Kidney glomerular epithelial cell (primary cell): ENCODE results near the gene PSTPIP1.

Experiments used
- DNase-seq: peaks from one replicate; lab custom pipeline; 2025; lab: John Stamatoyannopoulos, UW

PSTPIP1 gene

DNA sequence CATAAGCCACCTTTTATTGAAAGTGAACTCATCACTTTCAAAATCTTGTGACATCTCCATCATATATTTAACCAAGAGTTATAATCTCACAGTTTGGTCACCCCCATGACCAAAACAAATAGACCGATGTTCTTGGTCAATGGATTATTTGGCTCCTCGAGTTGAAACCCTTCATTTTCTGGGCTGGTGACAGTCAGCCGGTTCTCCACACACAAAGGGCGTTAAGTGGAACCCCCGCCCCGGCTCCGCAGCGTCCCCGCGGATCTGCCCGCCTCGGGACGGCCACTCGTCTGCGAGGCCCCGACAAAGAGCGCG is 75.2 kb downstream of the PSTPIP1 start:
- DNase-seq: no peak

DNA sequence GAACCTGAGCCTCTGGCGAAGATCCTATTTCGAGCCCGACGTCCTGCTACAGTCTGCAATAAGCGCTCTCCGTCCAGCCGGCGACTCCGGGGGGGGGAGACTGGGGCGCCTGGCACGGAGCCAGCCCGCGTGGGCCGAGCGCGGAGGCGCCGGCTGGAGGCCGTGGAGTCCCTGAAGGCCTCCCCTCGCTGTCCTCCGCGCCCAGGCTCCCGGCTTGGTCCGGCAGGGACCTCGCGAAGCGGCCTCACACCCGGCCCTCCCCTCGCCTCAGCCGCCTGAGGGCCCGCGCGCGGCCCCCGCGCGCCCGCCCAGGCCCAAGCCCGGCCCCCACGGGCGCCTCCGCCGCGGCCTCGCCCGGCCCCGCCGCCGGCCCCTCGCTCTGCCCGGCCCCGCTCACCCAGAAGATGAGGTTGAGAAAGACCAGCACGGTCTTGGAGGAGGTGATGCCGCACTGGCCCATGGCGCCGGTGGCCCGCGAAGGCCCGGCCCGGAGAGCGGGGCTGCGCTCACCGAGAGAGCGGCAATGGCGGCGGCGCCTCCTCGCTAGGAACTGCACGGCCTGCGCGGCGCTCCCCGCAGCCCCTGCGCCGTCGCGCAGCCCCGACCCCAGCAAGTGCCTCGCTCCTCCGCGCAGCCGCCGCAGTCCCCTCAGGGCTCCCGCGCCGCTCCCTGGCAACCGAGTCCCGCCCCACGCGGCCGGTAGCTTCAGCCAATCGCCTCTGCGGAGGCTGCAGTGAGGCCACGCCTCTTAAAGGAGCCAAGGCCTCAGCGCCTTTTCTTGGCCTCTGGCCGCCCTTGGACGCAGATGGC is 75.8 kb downstream of the PSTPIP1 start, which contains the start of gene TSPAN3:
TSS of gene TSPAN3 (minus strand) at position 615 of the 810 bp plus-strand sequence. CDS start at position 460, 155 bp downstream.
- DNase-seq: peak; percentile 86

GRCh38 chr15:77071305-77072223 is 76.6 kb downstream of the PSTPIP1 start:
- DNase-seq: no peak

DNA sequence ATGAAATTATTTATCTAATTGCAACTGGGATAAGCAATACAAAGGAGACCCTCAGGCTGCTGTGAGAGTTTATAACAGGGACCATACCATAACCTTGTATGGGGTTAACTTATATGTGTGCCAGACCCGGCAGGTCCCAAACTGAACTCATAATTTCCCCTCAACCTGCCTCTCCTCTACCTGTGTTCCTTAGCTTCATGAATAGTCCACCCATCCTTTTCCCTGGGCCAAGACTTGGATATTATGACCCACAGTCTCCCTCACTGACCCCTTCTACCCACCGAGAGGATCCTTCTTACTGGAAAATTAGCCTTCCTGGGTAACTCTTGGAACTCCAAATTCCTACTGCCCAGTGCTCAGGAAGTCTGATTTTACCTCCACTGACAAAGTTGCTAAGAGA is 79.4 kb downstream of the PSTPIP1 start:
- DNase-seq: no peak

DNA sequence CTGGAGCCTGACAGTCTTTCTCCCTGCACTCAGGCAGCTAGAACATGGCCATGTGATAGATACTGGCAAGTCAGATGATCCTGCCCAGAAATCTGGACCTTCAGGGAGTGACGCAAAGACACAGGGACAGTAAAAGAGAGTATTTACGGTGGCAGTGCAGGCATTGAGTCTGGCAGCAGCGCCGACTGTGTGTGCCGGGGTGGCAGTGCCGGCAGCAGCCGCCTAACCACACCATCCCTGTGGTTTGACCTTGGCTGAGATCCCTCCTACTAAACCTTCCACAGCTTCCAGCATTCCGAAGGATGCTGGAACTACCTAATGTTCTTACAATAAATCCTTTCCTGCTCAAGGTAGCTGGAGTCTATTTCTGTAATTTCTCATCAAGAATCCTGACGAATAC is 80.6 kb downstream of the PSTPIP1 start:
- DNase-seq: no peak

DNA sequence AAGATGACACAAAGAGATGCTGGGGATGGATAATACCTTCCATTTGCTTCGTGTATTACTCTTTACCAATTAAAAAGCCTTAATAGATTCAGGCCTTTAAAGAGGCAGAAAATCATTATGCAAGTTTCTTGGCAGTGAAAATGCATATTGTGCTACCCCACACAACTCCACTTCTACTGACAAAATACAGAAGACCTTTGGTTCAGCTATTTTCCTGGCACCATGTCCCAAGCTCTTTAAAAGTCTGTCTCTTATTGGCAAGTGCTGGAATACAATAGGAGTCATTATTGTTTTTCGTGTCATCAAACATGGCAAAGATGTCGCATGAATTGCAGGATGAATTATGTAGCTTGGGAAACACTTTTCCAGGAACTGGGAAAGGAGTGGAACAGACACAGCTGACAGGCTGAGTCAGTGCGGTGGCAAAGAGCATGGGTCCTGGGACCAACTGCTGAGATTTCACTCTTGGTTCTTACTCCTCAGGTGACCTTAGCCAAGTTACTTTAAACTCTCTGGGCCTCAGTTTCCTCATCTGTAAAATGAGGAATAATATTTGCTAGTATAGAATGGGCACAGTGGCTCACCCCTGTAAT is 81.5 kb downstream of the PSTPIP1 start:
- no peak for DNase-seq

- DNase-seq: no peak
Observed at GRCh38 chr15:77081971-77082370, 87.0 kb downstream of the PSTPIP1 start.

GRCh38 chr15:77083381-77084160 is 88.6 kb downstream of the PSTPIP1 start:
- peak; percentile 87 for DNase-seq

GRCh38 chr15:77084436-77084835 is 89.5 kb downstream of the PSTPIP1 start:
- no peak for DNase-seq

DNA sequence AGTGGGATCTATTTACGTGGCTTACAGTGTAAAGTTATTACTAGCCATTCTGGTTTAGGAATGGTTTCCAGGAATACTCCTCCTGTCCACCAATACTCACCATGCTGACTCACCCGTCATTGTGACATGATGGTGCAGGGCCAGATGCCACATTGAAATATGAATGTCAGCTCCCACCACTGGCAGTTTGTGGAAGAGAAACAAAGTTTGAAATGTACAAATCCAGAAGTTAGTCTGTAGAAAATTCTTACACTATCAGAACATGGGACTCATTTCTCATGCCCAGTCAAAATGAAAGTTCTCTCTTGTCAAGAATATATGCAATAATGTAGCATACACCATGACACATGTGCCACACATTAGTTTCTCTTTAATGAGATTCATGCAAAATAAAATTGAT is 90.4 kb downstream of the PSTPIP1 start:
- no peak for DNase-seq
